CD4-positive, alpha-beta T cell (primary cell): Measurements from ENCODE around the gene ALOX12B. TPM values are rescaled to one million over a fixed set of nuclear protein-coding genes. Genes with fewer than 3 reads are reported as not detected.

Experiments
- ATAC-seq: fragments of 200-7000 bp; cut with Tn5 transposase; one replicate; pipeline ENCODE4 v1.10.0; 2022; ENCODE audit warnings: mild to moderate bottlenecking; ENCODE audit not compliant: poor library complexity
- CTCF ChIA-PET: fragments of 350-600 bp; sonication (Branson Sonifier 250); formaldehyde crosslinking; loops from one replicate; lab custom pipeline; 2021; ENCODE audit warnings: antibody characterized with exemption, inconsistent platforms; lab: Charles Lee
- POLR2A ChIA-PET: fragments of 350-600 bp; sonication (Branson Sonifier 250); formaldehyde crosslinking; loops from one replicate; lab custom pipeline; 2021; ENCODE audit warnings: antibody characterized with exemption, inconsistent platforms; lab: Charles Lee
- DNase-seq, 14 experiments: peaks; one replicate each; pipeline ENCODE4 v3.0.0-alpha.2; 2013 to 2020; ENCODE audit warnings: mixed read lengths in 2 of 14
- H3K27ac ChIP-seq, 2 donors: one replicate each; pipeline versions ENCODE4 v1.5.1 to v1.7.0; 2013; ENCODE audit warnings: low read length in 2 of 2, low read depth in 1 of 2, mild to moderate bottlenecking in 1 of 2
- H3K27me3 ChIP-seq, 2 experiments: 1 replicate in 1 of 2; 2 replicates in 1 of 2; pipeline versions ENCODE4 v1.6.1 to v1.7.0; 2013; ENCODE audit warnings: low read length in 2 of 2, control low read depth in 1 of 2, mild to moderate bottlenecking in 1 of 2, moderate library complexity in 1 of 2; ENCODE audit not compliant: insufficient read depth in 2 of 2, control insufficient read depth in 1 of 2
- H3K36me3 ChIP-seq: one replicate; pipeline ENCODE4 v1.6.1; 2013; ENCODE audit warnings: low read length, control low read depth; ENCODE audit not compliant: insufficient read depth
- H3K4me1 ChIP-seq: one replicate; pipeline ENCODE4 v1.6.1; 2013; ENCODE audit warnings: low read length, control low read depth; ENCODE audit not compliant: insufficient read depth
- H3K4me3 ChIP-seq: one replicate; pipeline ENCODE4 v1.5.1; 2013; ENCODE audit warnings: mild to moderate bottlenecking, low read length, moderate library complexity
- H3K9me3 ChIP-seq, 2 experiments: 1 replicate in 1 of 2; 2 replicates in 1 of 2; pipeline versions ENCODE4 v1.6.1 to v1.7.0; 2013; ENCODE audit warnings: low read length in 2 of 2, mild to moderate bottlenecking in 2 of 2, control low read depth in 1 of 2, moderate library complexity in 1 of 2; ENCODE audit not compliant: control insufficient read depth in 1 of 2, insufficient read depth in 1 of 2
- H3K27ac Mint-ChIP-seq: one replicate; pipeline ENCODE4 v1.8.0; 2020; ENCODE audit warnings: mixed read lengths
- H3K27me3 Mint-ChIP-seq: one replicate; pipeline ENCODE4 v1.8.0; 2021; ENCODE audit warnings: mixed read lengths
- H3K36me3 Mint-ChIP-seq: one replicate; pipeline ENCODE4 v1.8.0; 2021; ENCODE audit warnings: low read depth, mixed read lengths
- H3K4me1 Mint-ChIP-seq: one replicate; pipeline ENCODE4 v1.8.0; 2021; ENCODE audit warnings: low read depth, mixed read lengths
- H3K4me3 Mint-ChIP-seq: one replicate; pipeline ENCODE4 v1.8.0; 2020; ENCODE audit warnings: mild to moderate bottlenecking, mixed read lengths
- H3K9me3 Mint-ChIP-seq: one replicate; pipeline ENCODE4 v1.8.0; 2020; ENCODE audit warnings: mixed read lengths
- intact Hi-C, 2 experiments: fragments of 100-400 bp; cut with DNase I in 1 of 2; cut with micrococcal nuclease in 1 of 2; formaldehyde crosslinking; loops; one replicate each; pipeline versions ENCODE4 v1.15.1 to v1.9.0; 2023 to 2025; cut with DNase I, micrococcal nuclease
- total RNA-seq, 174 experiments: library from RNA in 2 of 174; stranded (reverse) in 2 of 174; gene quantifications; one replicate each; pipeline ENCODE4 v1.2.3 and lab custom pipeline; 2021 to 2026
- TF ChIP-seq, protein P1 (sequence below): fragments of 200-600 bp; IDR thresholded peaks from one replicate; pipeline ENCODE4 v1.8.0; 2022; ENCODE audit warnings: antibody characterized with exemption, mild to moderate bottlenecking

ALOX12B gene
- total RNA-seq, 2 experiments from 2014 or later: 0.41 TPM; not detected in 1

GRCh38 chr17:8131844-8132441, 44.4 kb upstream of the ALOX12B start:
- TF ChIP-seq, protein P1, sequence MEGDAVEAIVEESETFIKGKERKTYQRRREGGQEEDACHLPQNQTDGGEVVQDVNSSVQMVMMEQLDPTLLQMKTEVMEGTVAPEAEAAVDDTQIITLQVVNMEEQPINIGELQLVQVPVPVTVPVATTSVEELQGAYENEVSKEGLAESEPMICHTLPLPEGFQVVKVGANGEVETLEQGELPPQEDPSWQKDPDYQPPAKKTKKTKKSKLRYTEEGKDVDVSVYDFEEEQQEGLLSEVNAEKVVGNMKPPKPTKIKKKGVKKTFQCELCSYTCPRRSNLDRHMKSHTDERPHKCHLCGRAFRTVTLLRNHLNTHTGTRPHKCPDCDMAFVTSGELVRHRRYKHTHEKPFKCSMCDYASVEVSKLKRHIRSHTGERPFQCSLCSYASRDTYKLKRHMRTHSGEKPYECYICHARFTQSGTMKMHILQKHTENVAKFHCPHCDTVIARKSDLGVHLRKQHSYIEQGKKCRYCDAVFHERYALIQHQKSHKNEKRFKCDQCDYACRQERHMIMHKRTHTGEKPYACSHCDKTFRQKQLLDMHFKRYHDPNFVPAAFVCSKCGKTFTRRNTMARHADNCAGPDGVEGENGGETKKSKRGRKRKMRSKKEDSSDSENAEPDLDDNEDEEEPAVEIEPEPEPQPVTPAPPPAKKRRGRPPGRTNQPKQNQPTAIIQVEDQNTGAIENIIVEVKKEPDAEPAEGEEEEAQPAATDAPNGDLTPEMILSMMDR: no peak
- intact Hi-C loops: no loop called here
- Mint-ChIP-seq H3K27me3 (no peaks in the 10 kb centered on the region), H3K4me3 (no peak overlapping the region), H3K9me3 (no peaks in the 10 kb centered on the region), H3K4me1 (peaks cover 4% of the 10 kb centered on the region), H3K36me3 (peaks cover under 1% of the 10 kb centered on the region), H3K27ac (no peak overlapping the region)
- Histone ChIP-seq H3K27me3 (no peaks in the 10 kb centered on the region), H3K4me3 (no peak overlapping the region), H3K27ac (no peak overlapping the region), H3K36me3 (no peaks in the 10 kb centered on the region), H3K4me1 (peaks cover 3% of the 10 kb centered on the region), H3K9me3 (no peaks in the 10 kb centered on the region)
- DNase-seq (no peak), ATAC-seq (no peak)
- ChIA-PET POLR2A (interaction anchor here (1.3 kb wide), 1 partner anchor 24 kb away, joined by 3 read pairs; no protein-coding TSS in a partner anchor), CTCF (no interaction called here)

DNA sequence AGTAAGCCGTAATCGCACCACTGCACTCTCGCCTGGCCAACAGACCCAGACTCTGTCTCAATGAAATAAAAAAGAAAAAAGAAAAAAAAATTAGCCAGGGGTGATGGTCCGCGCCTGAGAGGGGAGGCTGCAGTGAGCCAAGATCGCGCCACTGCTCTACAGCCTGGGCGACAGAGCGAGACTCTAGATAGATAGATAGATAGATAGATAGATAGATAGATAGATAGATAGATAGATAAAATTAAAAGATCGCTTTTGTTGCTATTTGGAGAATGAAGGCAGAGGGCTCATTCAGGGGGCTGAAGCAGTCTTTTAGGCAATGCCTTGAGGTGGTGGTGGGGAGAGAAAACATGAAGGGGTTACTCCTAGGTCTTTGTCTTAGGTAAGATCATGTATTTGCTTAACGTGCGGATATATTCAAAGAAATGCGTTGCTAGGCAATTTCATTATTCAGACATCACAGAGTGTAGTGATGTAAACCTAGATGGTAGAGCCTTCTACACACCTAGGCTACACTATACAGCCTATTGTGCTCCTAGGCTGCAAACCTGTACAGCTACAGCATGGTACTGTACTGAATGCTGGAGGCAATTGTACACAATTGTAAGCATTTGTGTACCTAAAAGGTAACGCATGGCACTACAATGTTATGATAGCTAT, 40.7 kb upstream of the ALOX12B start:
- Histone ChIP-seq H3K4me3 (no peak overlapping the region), H3K27me3 (peaks cover 11 to 13% of the 10 kb centered on the region in 2 experiments), H3K36me3 (no peaks in the 10 kb centered on the region), H3K4me1 (peaks cover 39% of the 10 kb centered on the region), H3K9me3 (peaks cover 0 to 6% of the 10 kb centered on the region in 2 experiments), H3K27ac (no peak overlapping the region)
- peaks cover 29% of the 10 kb centered on the region for H3K36me3 Mint-ChIP-seq
- intact Hi-C loops: no loop called here
- ChIA-PET POLR2A (interaction anchor here (1.0 to 3.5 kb wide), 2 partner anchors 9 to 11 kb away, joined by 5 to 20 read pairs; no protein-coding TSS in a partner anchor), CTCF (interaction anchor here (2.4 to 2.8 kb wide), 2 partner anchors 10 kb away, joined by 10 to 14 read pairs; no protein-coding TSS in a partner anchor)
- H3K27me3 Mint-ChIP-seq: peaks cover 28% of the 10 kb centered on the region
- H3K4me1 Mint-ChIP-seq: peaks cover 39% of the 10 kb centered on the region
- H3K9me3 Mint-ChIP-seq: no peaks in the 10 kb centered on the region
- ATAC-seq: no peak
- no peak overlapping the region for H3K27ac Mint-ChIP-seq
- no peak for DNase-seq
- peak overlapping the region; percentile 66 for H3K4me3 Mint-ChIP-seq
- TF ChIP-seq, protein P1: no peak

DNA sequence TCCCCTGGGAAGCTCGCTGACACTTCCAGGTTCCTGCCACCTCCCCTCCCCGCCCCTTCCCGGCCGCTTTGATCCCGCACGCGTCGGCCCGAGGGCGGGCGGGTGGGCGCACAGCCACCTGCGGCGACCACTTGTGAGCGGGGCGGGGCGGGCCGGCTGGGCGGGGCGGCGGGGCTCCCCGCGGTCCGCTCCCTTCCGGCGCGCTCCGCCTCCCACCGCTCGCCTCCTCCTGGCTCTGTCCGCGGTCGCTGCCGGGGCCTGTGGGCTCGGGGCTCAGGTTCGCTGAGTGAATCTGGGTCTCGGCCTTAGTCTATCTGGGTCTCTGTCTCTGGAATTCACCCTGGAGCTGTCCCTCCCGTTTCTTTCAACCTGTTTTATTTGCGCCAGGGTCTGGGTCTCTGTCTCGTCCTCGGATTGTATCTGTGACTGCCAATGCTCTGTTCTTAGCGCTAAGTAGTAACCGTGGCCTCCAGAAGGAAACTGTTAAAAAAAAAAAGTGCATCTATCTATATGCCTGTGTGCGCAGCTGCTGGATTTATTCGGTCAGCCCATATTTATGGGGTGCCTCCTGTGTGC, 39.1 kb upstream of the ALOX12B start:
- peaks cover 48% of the 10 kb centered on the region for H3K4me1 Mint-ChIP-seq
- peak overlapping the region; percentile 92 for H3K4me3 Mint-ChIP-seq
- H3K9me3 Mint-ChIP-seq: no peaks in the 10 kb centered on the region

More for the DNA sequence above, 39.1 kb upstream of the ALOX12B start:
- H3K27me3 ChIP-seq: peaks cover 21 to 24% of the 10 kb centered on the region in 2 experiments
- H3K36me3 ChIP-seq: no peaks in the 10 kb centered on the region
- H3K4me3 ChIP-seq: peak overlapping the region; percentile 69
- Mint-ChIP-seq H3K27me3 (peaks cover 32% of the 10 kb centered on the region), H3K27ac (peak overlapping the region; percentile 83), H3K36me3 (peaks cover 33% of the 10 kb centered on the region)
- ChIA-PET POLR2A (interaction anchor here (0.9 to 9.8 kb wide), 11 partner anchors 8 to 162 kb away, joined by 3 to 161 read pairs (median 5); partner anchors contain the start of genes BORCS6, CTC1 and RANGRF), CTCF (interaction anchor here (0.9 to 2.4 kb wide), 3 partner anchors 8 to 60 kb away, joined by 3 to 14 read pairs (median 3); no protein-coding TSS in a partner anchor)
- ATAC-seq (peak; percentile 36), DNase-seq (peak in 5 of 14 experiments; percentile 27 to 75 (median 62))
- H3K4me1 ChIP-seq: peaks cover 55% of the 10 kb centered on the region
- H3K9me3 ChIP-seq: peaks cover 0 to 9% of the 10 kb centered on the region in 2 experiments
- TF ChIP-seq, protein P1: no peak
- no peak overlapping the region for H3K27ac ChIP-seq
- intact Hi-C loops: loop anchor here in 1 of 2 experiments (1.0 kb wide), 1 partner anchor 12 kb away; no protein-coding TSS in a partner anchor
